Sigmoid colon (tissue), 7 donors: Measurements from ENCODE around the gene FOXN1. TPM values are rescaled to one million over a fixed set of nuclear protein-coding genes. Genes with fewer than 3 reads are reported as not detected.

Experiments
- DNase-seq: peaks from one replicate; pipeline ENCODE4 v3.0.0-alpha.2; 2019
- H3K27ac ChIP-seq, 4 donors: fragments of 200-600 bp; sonication (generic); one replicate each; pipeline ENCODE4 v1.5.1; 2016 to 2019; ENCODE audit warnings: mild to moderate bottlenecking in 1 of 4
- H3K27me3 ChIP-seq, 3 donors: fragments of 200-600 bp; sonication (generic); one replicate each; pipeline ENCODE4 v1.5.1; 2019; ENCODE audit warnings: mild to moderate bottlenecking in 1 of 3
- H3K36me3 ChIP-seq, 4 donors: fragments of 200-600 bp; sonication (generic); one replicate each; pipeline ENCODE4 v1.5.1; 2016 to 2019
- H3K4me1 ChIP-seq, 4 donors: fragments of 200-600 bp; sonication (generic); one replicate each; pipeline ENCODE4 v1.5.1; 2017 to 2019
- H3K4me3 ChIP-seq, 4 donors: fragments of 200-600 bp; sonication (generic); one replicate each; pipeline ENCODE4 v1.5.1; 2017 to 2019; ENCODE audit warnings: mild to moderate bottlenecking in 2 of 4, moderate library complexity in 1 of 4
- H3K9me3 ChIP-seq, 4 donors: fragments of 200-600 bp in 3 of 4; sonication (generic) in 3 of 4; one replicate each; pipeline versions ENCODE4 v1.5.1 to v1.6.1; 2013 to 2019
- CTCF ChIP-seq, 4 experiments: fragments of 450-650 bp in 3 of 4; fragments of 200-600 bp in 1 of 4; IDR thresholded peaks; one replicate each; pipeline ENCODE4 v1.5.1; 2016 to 2019; ENCODE audit warnings: antibody characterized with exemption in 4 of 4, mild to moderate bottlenecking in 3 of 4, moderate library complexity in 2 of 4
- EP300 ChIP-seq, 4 donors: sonication (generic); formaldehyde crosslinking; IDR thresholded peaks; one replicate each; pipeline ENCODE4 v1.6.1; 2017; ENCODE audit warnings: antibody characterized with exemption in 4 of 4
- POLR2A ChIP-seq, 2 donors: fragments of 450-650 bp; IDR thresholded peaks; one replicate each; pipeline ENCODE4 v1.6.1; 2016; ENCODE audit warnings: antibody characterized with exemption in 2 of 2, mild to moderate bottlenecking in 2 of 2, moderate library complexity in 2 of 2
- POLR2AphosphoS5 ChIP-seq, 4 donors: sonication (generic); formaldehyde crosslinking; IDR thresholded peaks; one replicate each; pipeline ENCODE4 v1.6.1; 2017; ENCODE audit warnings: antibody characterized with exemption in 4 of 4
- WGBS, 2 donors: extraction: QIAGEN DNeasy Blood & Tissue Kit; methylation state at CpG; one replicate each; pipeline ENCODE4 v1.1.7; 2013; 5-methylcytosine and 5-hydroxymethylcytosine counted together
- intact Hi-C: fragments of 100-400 bp; cut with DNase I; formaldehyde crosslinking; loops from one replicate; pipeline ENCODE4 v1.15.1; 2023
- polyA plus RNA-seq, 3 donors: library from polyadenylated mRNA; stranded (reverse); fragments of 200-250 nt; gene quantifications; one replicate each; pipeline ENCODE4 v1.2.3, GENCODE V29; 2013
- total RNA-seq, 4 donors: library from RNA; depleted of rRNA; stranded (reverse); fragments of >200 nt; gene quantifications; one replicate each; pipeline ENCODE4 v1.1.0, GENCODE V29; 2016
- donor health status: healthy with polysubstance abuse.
- donor health status: Bipolar disorder and iron deficiency.
- donor health status: healthy.

Gene FOXN1
- total and polyA plus RNA-seq, 7 donors = 0.23 to 0.60 (median 0.38) TPM; not detected in 4

- Histone ChIP-seq H3K4me1 (no peaks in the 10 kb centered on the region), H3K9me3 (no peaks in the 10 kb centered on the region), H3K27me3 (peaks cover 0 to 5% (median 0%) of the 10 kb centered on the region in 3 donors), H3K27ac (no peak overlapping the region), H3K36me3 (no peaks in the 10 kb centered on the region), H3K4me3 (no peak overlapping the region)
- WGBS, 2 donors = 90 to 92% methylated on average over 11 of the region's 11 CpGs
- TF ChIP-seq EP300 (IDR thresholded peaks at IDR 0.05) = no peak
- TF ChIP-seq CTCF (IDR thresholded peaks at IDR 0.05) = no peak
- TF ChIP-seq POLR2A (IDR thresholded peaks at IDR 0.05) = no peak
- no peak for TF ChIP-seq POLR2AphosphoS5 (IDR thresholded peaks at IDR 0.05)
- no peak for DNase-seq
- intact Hi-C loops = no loop called here
Observed at GRCh38 chr17:28534740-28535375, 28.7 kb downstream of the FOXN1 start.

- TF ChIP-seq EP300 (IDR thresholded peaks at IDR 0.05) (no peak), POLR2AphosphoS5 (IDR thresholded peaks at IDR 0.05) (no peak), CTCF (IDR thresholded peaks at IDR 0.05) (no peak), POLR2A (IDR thresholded peaks at IDR 0.05) (no peak)
- Histone ChIP-seq H3K27me3 (no peaks in the 10 kb centered on the region), H3K4me3 (no peak overlapping the region), H3K9me3 (no peaks in the 10 kb centered on the region), H3K4me1 (no peaks in the 10 kb centered on the region), H3K27ac (no peak overlapping the region), H3K36me3 (no peaks in the 10 kb centered on the region)
- DNase-seq = no peak
- intact Hi-C loops = no loop called here
- WGBS, 2 donors = 16 to 68% methylated on average over 9 of the region's 9 CpGs
Observed at GRCh38 chr17:28536532-28537218, 30.5 kb downstream of the FOXN1 start.

GRCh38 chr17:28537219-28537610, 31.1 kb downstream of the FOXN1 start:
- H3K9me3 ChIP-seq = no peaks in the 10 kb centered on the region
- no peak for DNase-seq
- no peak overlapping the region for H3K27ac ChIP-seq
- TF ChIP-seq CTCF (IDR thresholded peaks at IDR 0.05) (no peak), POLR2AphosphoS5 (IDR thresholded peaks at IDR 0.05) (no peak), POLR2A (IDR thresholded peaks at IDR 0.05) (no peak), EP300 (IDR thresholded peaks at IDR 0.05) (no peak)
- H3K4me1 ChIP-seq = no peaks in the 10 kb centered on the region
- H3K4me3 ChIP-seq = no peak overlapping the region
- no peaks in the 10 kb centered on the region for H3K27me3 ChIP-seq
- intact Hi-C loops = no loop called here
- 46 to 81% methylated on average over 12 of the region's 12 CpGs for WGBS, 2 donors
- H3K36me3 ChIP-seq = no peaks in the 10 kb centered on the region

GRCh38 chr17:28538296-28538895, 32.2 kb downstream of the FOXN1 start:
- Histone ChIP-seq H3K9me3 (no peaks in the 10 kb centered on the region), H3K27ac (no peak overlapping the region), H3K4me1 (no peaks in the 10 kb centered on the region), H3K36me3 (no peaks in the 10 kb centered on the region), H3K27me3 (no peaks in the 10 kb centered on the region), H3K4me3 (no peak overlapping the region)
- DNase-seq = no peak
- intact Hi-C loops = no loop called here
- no peak for TF ChIP-seq CTCF (IDR thresholded peaks at IDR 0.05)
- TF ChIP-seq POLR2A (IDR thresholded peaks at IDR 0.05) = no peak
- TF ChIP-seq EP300 (IDR thresholded peaks at IDR 0.05) = no peak
- TF ChIP-seq POLR2AphosphoS5 (IDR thresholded peaks at IDR 0.05) = no peak
- WGBS, 2 donors = 91 to 92% methylated on average over 14 of the region's 14 CpGs
